Loucy (cell line): ENCODE measurements around the gene KRTAP3-1.

ENCODE experiments used
- H2AFZ ChIP-seq: fragments of 200-600 bp; sonication (generic); 2 replicates; pipeline ENCODE4 v1.6.0; 2016; ENCODE audit warnings: antibody characterized with exemption, mild to moderate bottlenecking, low read length, moderate library complexity
- H3F3A ChIP-seq: fragments of 200-600 bp; 2 replicates; pipeline ENCODE4 v1.6.0; 2016; ENCODE audit warnings: antibody characterized with exemption, low read depth, mild to moderate bottlenecking
- H3K27me3 ChIP-seq: fragments of 200-600 bp; sonication (generic); 2 replicates; pipeline ENCODE4 v1.6.1; 2014; ENCODE audit warnings: low read length, mild to moderate bottlenecking; ENCODE audit not compliant: insufficient read depth, poor library complexity, severe bottlenecking
- H3K36me3 ChIP-seq: fragments of 200-600 bp; sonication (generic); 2 replicates; pipeline ENCODE4 v1.6.1; 2016; ENCODE audit warnings: low read length; ENCODE audit not compliant: insufficient read depth
- H3K4me1 ChIP-seq: fragments of 200-600 bp; sonication (generic); 2 replicates; pipeline ENCODE4 v1.5.1; 2014; ENCODE audit warnings: low read length, mild to moderate bottlenecking; ENCODE audit not compliant: insufficient read depth, poor library complexity, severe bottlenecking
- H3K4me2 ChIP-seq: fragments of 200-600 bp; sonication (generic); 2 replicates; pipeline ENCODE4 v1.6.0; 2014; ENCODE audit warnings: antibody characterized with exemption, low read length, low read depth, mild to moderate bottlenecking; ENCODE audit not compliant: poor library complexity, severe bottlenecking
- H3K4me3 ChIP-seq: fragments of 200-600 bp; sonication (generic); 2 replicates; pipeline ENCODE4 v1.5.1; 2014; ENCODE audit warnings: low read length, mild to moderate bottlenecking, mixed read lengths; ENCODE audit not compliant: poor library complexity, severe bottlenecking
- H3K79me2 ChIP-seq: fragments of 200-600 bp; sonication (generic); 2 replicates; pipeline ENCODE4 v1.6.1; 2014; ENCODE audit warnings: low read length; ENCODE audit not compliant: insufficient read depth
- H3K9ac ChIP-seq: fragments of 200-600 bp; sonication (generic); 2 replicates; pipeline ENCODE4 v1.6.0; 2014; ENCODE audit warnings: mild to moderate bottlenecking, low read depth, low read length, moderate library complexity; ENCODE audit not compliant: poor library complexity, severe bottlenecking
- H3K9me2 ChIP-seq: fragments of 200-600 bp; sonication (generic); replicated peaks from 2 replicates; pipeline ENCODE4 v1.6.1; 2016; ENCODE audit warnings: low read depth, low read length, mixed read lengths
- H3K9me3 ChIP-seq: fragments of 200-600 bp; sonication (generic); 2 replicates; pipeline ENCODE4 v1.6.1; 2014; ENCODE audit warnings: mild to moderate bottlenecking, antibody characterized with exemption, low read length, low read depth; ENCODE audit not compliant: insufficient read depth
- H4K20me1 ChIP-seq: fragments of 200-600 bp; sonication (generic); 2 replicates; pipeline ENCODE4 v1.6.0; 2014; ENCODE audit warnings: antibody characterized with exemption, low read length, mild to moderate bottlenecking; ENCODE audit not compliant: insufficient read depth, poor library complexity, severe bottlenecking
- EZH2phosphoT487 ChIP-seq: fragments of 200-600 bp; IDR thresholded peaks from 2 replicates; pipeline ENCODE4 v1.6.1; 2018; ENCODE audit warnings: antibody characterized with exemption, mild to moderate bottlenecking, moderate library complexity, borderline replicate concordance
- TF ChIP-seq, protein P1 (sequence below): fragments of 200-600 bp; sonication (generic); conservative IDR thresholded peaks from 2 replicates; pipeline ENCODE4 v1.5.1; 2014; ENCODE audit warnings: mild to moderate bottlenecking, antibody characterized with exemption, low read length

Gene KRTAP3-1

DNA sequence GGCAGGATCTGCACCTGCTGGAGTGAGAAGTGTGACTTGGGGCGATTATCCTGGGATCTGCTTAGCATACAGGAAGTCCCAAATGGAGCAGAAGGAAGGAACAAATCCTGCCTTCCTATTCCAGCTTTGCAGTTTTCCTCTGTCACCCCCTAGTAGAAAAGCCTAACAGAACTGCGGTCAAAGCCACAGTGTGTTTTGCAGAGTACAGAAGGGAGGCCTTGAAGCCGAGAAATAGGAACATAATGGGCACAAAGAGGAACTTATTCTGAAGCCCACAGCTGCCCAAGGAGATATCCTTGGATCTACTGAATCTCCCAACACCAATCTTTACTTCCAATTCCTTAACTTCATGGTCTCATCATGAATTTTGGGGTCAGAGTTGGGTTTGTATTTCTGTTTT, 9.6 kb upstream of the KRTAP3-1 start:
- Histone ChIP-seq H3K9me3 (no peaks in the 10 kb centered on the region), H4K20me1 (no peaks in the 10 kb centered on the region), H3K79me2 (no peaks in the 10 kb centered on the region), H3K9ac (no peak overlapping the region), H3K4me2 (no peak overlapping the region), H3K9me2 (no peaks in the 10 kb centered on the region), H3F3A (no peaks in the 10 kb centered on the region), H3K36me3 (no peaks in the 10 kb centered on the region), H3K27me3 (no peaks in the 10 kb centered on the region), H3K4me3 (no peak overlapping the region), H2AFZ (no peak overlapping the region), H3K4me1 (no peaks in the 10 kb centered on the region)
- no peak for TF ChIP-seq EZH2phosphoT487
- TF ChIP-seq, protein P1, sequence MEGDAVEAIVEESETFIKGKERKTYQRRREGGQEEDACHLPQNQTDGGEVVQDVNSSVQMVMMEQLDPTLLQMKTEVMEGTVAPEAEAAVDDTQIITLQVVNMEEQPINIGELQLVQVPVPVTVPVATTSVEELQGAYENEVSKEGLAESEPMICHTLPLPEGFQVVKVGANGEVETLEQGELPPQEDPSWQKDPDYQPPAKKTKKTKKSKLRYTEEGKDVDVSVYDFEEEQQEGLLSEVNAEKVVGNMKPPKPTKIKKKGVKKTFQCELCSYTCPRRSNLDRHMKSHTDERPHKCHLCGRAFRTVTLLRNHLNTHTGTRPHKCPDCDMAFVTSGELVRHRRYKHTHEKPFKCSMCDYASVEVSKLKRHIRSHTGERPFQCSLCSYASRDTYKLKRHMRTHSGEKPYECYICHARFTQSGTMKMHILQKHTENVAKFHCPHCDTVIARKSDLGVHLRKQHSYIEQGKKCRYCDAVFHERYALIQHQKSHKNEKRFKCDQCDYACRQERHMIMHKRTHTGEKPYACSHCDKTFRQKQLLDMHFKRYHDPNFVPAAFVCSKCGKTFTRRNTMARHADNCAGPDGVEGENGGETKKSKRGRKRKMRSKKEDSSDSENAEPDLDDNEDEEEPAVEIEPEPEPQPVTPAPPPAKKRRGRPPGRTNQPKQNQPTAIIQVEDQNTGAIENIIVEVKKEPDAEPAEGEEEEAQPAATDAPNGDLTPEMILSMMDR, result no peak

DNA sequence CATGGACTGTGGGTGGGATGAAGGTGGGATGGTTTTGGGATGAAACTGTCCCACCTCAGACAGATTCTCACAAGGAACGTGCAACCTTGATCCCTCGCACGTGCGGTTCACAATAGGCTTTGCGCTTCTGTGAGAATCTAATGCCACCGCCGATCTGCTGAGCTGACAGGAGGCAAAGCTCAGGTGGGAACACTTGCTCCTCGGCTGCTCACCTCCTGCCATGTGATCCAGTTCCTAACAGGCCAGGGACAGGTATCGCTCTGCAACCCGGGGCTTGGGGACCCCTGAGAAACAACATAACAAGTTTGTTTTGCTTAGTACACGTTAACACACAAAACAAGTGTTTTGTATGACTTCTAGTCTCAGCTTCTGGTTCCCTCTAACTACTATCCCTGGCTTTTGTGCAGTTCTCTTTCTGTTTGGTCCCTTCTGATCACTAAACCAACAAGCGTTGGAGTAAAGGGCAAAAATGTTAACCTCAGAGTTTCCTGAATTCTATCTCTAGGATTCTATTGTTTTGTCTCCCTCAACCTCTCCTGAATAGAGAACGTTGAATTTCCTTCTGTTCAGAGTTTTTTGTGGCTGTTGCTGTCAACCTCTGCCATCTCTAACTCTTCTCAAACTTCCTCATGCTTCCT, 7.8 kb upstream of the KRTAP3-1 start:
- no peak overlapping the region for H2AFZ ChIP-seq
- no peaks in the 10 kb centered on the region for H4K20me1 ChIP-seq
- no peak overlapping the region for H3K4me2 ChIP-seq
- H3K27me3 ChIP-seq, result no peaks in the 10 kb centered on the region
- TF ChIP-seq, protein P1, result no peak
- TF ChIP-seq EZH2phosphoT487, result no peak
- no peaks in the 10 kb centered on the region for H3F3A ChIP-seq
- no peaks in the 10 kb centered on the region for H3K9me3 ChIP-seq
- H3K9me2 ChIP-seq, result no peaks in the 10 kb centered on the region
- no peaks in the 10 kb centered on the region for H3K4me1 ChIP-seq
- H3K36me3 ChIP-seq, result no peaks in the 10 kb centered on the region
- no peak overlapping the region for H3K9ac ChIP-seq
- H3K79me2 ChIP-seq, result no peaks in the 10 kb centered on the region
- H3K4me3 ChIP-seq, result no peak overlapping the region

DNA sequence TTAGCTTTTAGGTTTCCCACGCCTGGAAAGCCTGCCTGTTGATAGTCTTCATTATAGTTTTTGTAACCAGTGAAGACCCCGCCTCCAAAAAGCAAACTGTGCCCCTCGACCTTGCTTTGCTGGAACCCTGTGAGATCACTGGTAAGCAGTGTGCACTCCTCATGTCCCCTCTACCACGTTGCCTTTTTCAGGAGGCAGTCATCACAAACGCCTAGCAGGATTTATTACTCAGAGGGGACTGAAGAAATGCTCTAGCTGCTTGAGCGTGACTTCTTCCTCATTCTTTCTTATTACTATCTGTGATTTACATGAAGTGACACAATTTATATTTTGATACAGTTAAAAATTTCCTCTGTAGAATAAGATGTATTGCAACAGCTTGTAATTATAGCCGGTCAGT, 6.5 kb upstream of the KRTAP3-1 start:
- no peaks in the 10 kb centered on the region for H3K9me2 ChIP-seq
- no peaks in the 10 kb centered on the region for H3K4me1 ChIP-seq
- H3K9ac ChIP-seq, result no peak overlapping the region
- H3K36me3 ChIP-seq, result no peaks in the 10 kb centered on the region
- no peaks in the 10 kb centered on the region for H3K9me3 ChIP-seq
- no peaks in the 10 kb centered on the region for H3F3A ChIP-seq
- no peaks in the 10 kb centered on the region for H4K20me1 ChIP-seq
- no peak overlapping the region for H3K4me3 ChIP-seq
- H3K4me2 ChIP-seq, result no peak overlapping the region
- TF ChIP-seq EZH2phosphoT487, result no peak
- TF ChIP-seq, protein P1, result no peak
- H3K79me2 ChIP-seq, result no peaks in the 10 kb centered on the region
- no peaks in the 10 kb centered on the region for H3K27me3 ChIP-seq
- H2AFZ ChIP-seq, result no peak overlapping the region
